Amygdala (tissue), 56 donors: Measurements from ENCODE around the gene FTCD.
"Not testable (repeated sequence)": the region's sequence is repeated elsewhere in the genome, so short reads cannot be mapped to it uniquely, and the experiment has no call there.

ENCODE experiments used
- DNase-seq, 56 donors: peaks; one replicate each; lab custom pipeline; 2025; lab: John Stamatoyannopoulos, UW

Gene FTCD

GRCh38 chr21:46155514-46156377 is at the start of gene FTCD:
Gene FTCD (minus strand): TSS chr21:46155579. CDS start chr21:46155523, 56 bp downstream.
- DNase-seq = no peak

GRCh38 chr21:46205166-46205565 is 49.8 kb upstream of the FTCD start:
- no peak for DNase-seq

GRCh38 chr21:46203203-46203600 is 47.8 kb upstream of the FTCD start:
- no peak for DNase-seq

- no peak for DNase-seq
Observed at GRCh38 chr21:46202592-46203202, 47.3 kb upstream of the FTCD start.

- not testable (repeated sequence) for DNase-seq
Observed at GRCh38 chr21:46200877-46201803, 45.8 kb upstream of the FTCD start.

GRCh38 chr21:46199436-46200373 is 44.3 kb upstream of the FTCD start:
- DNase-seq = no peak

- DNase-seq = no peak
Observed at GRCh38 chr21:46196733-46197132, 41.4 kb upstream of the FTCD start.

GRCh38 chr21:46195595-46196195 is 40.3 kb upstream of the FTCD start:
- DNase-seq = no peak

- no peak for DNase-seq
Observed at GRCh38 chr21:46194374-46195334, 39.3 kb upstream of the FTCD start.

GRCh38 chr21:46193829-46194373 is 38.5 kb upstream of the FTCD start:
- DNase-seq = no peak

GRCh38 chr21:46191686-46192575 is 36.6 kb upstream of the FTCD start:
- no peak for DNase-seq

- DNase-seq = no peak
Observed at GRCh38 chr21:46191257-46191685, 35.9 kb upstream of the FTCD start.

- no peak for DNase-seq
Observed at GRCh38 chr21:46190491-46191131, 35.2 kb upstream of the FTCD start.

GRCh38 chr21:46189959-46190490 is 34.6 kb upstream of the FTCD start:
- DNase-seq = no peak

- no peak for DNase-seq
Observed at GRCh38 chr21:46189213-46189958, 34.0 kb upstream of the FTCD start.
